Neural cell (in vitro differentiated cells): ENCODE measurements around the gene UBE2QL1.

Experiments used
- EP300 ChIP-seq: fragments of 450-650 bp; conservative IDR thresholded peaks from 2 replicates; pipeline ENCODE4 v1.6.1; 2014; ENCODE audit warnings: antibody characterized with exemption, mild to moderate bottlenecking, moderate library complexity; ENCODE audit not compliant: poor library complexity, severe bottlenecking
- EZH2 ChIP-seq: fragments of 200-600, 300-800 bp; shearing (Covaris generic), sonication (generic); IDR thresholded peaks from 2 replicates; pipeline ENCODE4 v1.6.1; 2014; ENCODE audit warnings: antibody characterized with exemption, low read length, borderline replicate concordance, mild to moderate bottlenecking; ENCODE audit not compliant: insufficient read depth, poor library complexity, severe bottlenecking
- MXI1 ChIP-seq: fragments of 450-650 bp; conservative IDR thresholded peaks from 2 replicates; pipeline ENCODE4 v1.6.1; 2014; ENCODE audit warnings: antibody characterized with exemption, mild to moderate bottlenecking; ENCODE audit not compliant: poor library complexity, severe bottlenecking
- POLR2AphosphoS5 ChIP-seq: IDR thresholded peaks from 2 replicates; pipeline ENCODE4 v1.6.1; 2012
- RAD21 ChIP-seq: fragments of 450-650 bp; conservative IDR thresholded peaks from 2 replicates; pipeline ENCODE4 v1.6.1; 2014; ENCODE audit warnings: antibody characterized with exemption, mild to moderate bottlenecking, moderate library complexity
- SMC3 ChIP-seq: fragments of 450-650 bp; conservative IDR thresholded peaks from 2 replicates; pipeline ENCODE4 v1.6.1; 2014; ENCODE audit warnings: antibody characterized with exemption, mild to moderate bottlenecking, moderate library complexity; ENCODE audit not compliant: poor library complexity
- TAF1 ChIP-seq: IDR thresholded peaks from 2 replicates; pipeline ENCODE4 v1.6.1; 2012; ENCODE audit warnings: low read depth
- TF ChIP-seq, protein P1 (sequence below): fragments of 450-650 bp; IDR thresholded peaks from 2 replicates; pipeline ENCODE4 v1.5.1; 2014; ENCODE audit warnings: antibody characterized with exemption, mild to moderate bottlenecking, moderate library complexity; ENCODE audit not compliant: poor library complexity, severe bottlenecking
- TF ChIP-seq, protein P2 (sequence below): IDR thresholded peaks from 2 replicates; pipeline ENCODE4 v1.6.1; 2012; ENCODE audit warnings: borderline replicate concordance

DNA sequence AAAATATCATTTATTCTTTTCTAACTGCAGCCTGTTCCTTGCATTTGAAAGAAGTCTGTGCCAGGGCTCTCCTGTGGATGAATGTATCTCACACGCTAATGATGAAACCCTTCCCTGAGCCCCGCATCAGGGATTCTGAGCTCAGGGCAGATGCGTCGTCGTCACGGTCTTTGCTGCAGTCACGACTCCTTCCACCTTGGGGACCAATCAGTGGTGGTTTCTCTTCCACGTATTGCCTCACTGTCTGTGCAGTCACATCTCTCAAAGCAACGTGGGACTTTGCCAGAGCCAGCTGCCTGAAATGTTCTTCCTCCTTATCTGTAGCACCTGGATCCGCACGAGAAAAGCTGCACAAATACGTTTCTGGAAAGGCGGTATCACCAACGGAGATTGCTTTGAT lies 13.9 kb upstream of the UBE2QL1 start:
- TF ChIP-seq, protein P1, sequence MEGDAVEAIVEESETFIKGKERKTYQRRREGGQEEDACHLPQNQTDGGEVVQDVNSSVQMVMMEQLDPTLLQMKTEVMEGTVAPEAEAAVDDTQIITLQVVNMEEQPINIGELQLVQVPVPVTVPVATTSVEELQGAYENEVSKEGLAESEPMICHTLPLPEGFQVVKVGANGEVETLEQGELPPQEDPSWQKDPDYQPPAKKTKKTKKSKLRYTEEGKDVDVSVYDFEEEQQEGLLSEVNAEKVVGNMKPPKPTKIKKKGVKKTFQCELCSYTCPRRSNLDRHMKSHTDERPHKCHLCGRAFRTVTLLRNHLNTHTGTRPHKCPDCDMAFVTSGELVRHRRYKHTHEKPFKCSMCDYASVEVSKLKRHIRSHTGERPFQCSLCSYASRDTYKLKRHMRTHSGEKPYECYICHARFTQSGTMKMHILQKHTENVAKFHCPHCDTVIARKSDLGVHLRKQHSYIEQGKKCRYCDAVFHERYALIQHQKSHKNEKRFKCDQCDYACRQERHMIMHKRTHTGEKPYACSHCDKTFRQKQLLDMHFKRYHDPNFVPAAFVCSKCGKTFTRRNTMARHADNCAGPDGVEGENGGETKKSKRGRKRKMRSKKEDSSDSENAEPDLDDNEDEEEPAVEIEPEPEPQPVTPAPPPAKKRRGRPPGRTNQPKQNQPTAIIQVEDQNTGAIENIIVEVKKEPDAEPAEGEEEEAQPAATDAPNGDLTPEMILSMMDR, result no peak
- TF ChIP-seq MXI1, result no peak
- TF ChIP-seq EP300, result no peak
- no peak for TF ChIP-seq EZH2
- TF ChIP-seq TAF1, result no peak
- TF ChIP-seq, protein P2, sequence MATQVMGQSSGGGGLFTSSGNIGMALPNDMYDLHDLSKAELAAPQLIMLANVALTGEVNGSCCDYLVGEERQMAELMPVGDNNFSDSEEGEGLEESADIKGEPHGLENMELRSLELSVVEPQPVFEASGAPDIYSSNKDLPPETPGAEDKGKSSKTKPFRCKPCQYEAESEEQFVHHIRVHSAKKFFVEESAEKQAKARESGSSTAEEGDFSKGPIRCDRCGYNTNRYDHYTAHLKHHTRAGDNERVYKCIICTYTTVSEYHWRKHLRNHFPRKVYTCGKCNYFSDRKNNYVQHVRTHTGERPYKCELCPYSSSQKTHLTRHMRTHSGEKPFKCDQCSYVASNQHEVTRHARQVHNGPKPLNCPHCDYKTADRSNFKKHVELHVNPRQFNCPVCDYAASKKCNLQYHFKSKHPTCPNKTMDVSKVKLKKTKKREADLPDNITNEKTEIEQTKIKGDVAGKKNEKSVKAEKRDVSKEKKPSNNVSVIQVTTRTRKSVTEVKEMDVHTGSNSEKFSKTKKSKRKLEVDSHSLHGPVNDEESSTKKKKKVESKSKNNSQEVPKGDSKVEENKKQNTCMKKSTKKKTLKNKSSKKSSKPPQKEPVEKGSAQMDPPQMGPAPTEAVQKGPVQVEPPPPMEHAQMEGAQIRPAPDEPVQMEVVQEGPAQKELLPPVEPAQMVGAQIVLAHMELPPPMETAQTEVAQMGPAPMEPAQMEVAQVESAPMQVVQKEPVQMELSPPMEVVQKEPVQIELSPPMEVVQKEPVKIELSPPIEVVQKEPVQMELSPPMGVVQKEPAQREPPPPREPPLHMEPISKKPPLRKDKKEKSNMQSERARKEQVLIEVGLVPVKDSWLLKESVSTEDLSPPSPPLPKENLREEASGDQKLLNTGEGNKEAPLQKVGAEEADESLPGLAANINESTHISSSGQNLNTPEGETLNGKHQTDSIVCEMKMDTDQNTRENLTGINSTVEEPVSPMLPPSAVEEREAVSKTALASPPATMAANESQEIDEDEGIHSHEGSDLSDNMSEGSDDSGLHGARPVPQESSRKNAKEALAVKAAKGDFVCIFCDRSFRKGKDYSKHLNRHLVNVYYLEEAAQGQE, result no peak
- no peak for TF ChIP-seq POLR2AphosphoS5
- no peak for TF ChIP-seq RAD21
- no peak for TF ChIP-seq SMC3
